ENCODE data around the gene SLC25A42. TPM values are rescaled to one million over a fixed set of nuclear protein-coding genes. Genes with fewer than 3 reads are reported as not detected.
A peak's percentile ranks its signal among the peaks of the same experiment; 100 is the strongest.

Gene SLC25A42
- total and polyA plus RNA-seq, 3 experiments from 2014 or later: 10.4 to 19.3 (median 11.3) TPM

- Mint-ChIP-seq H3K4me3 (peak overlapping the region; percentile 84 to 97 (median 92)), H3K36me3 (peaks cover 0 to 6% (median 2%) of the 10 kb centered on the region in 3 donors), H3K27me3 (no peaks in the 10 kb centered on the region), H3K4me1 (peaks cover 39 to 58% (median 52%) of the 10 kb centered on the region in 3 donors), H3K9me3 (peaks cover 0 to 2% (median 0%) of the 10 kb centered on the region in 5 donors), H3K27ac (peak overlapping the region; percentile 31 to 98 (median 88))
- peak in 3 of 5 donors; percentile 11 to 28 (median 22) for DNase-seq
- no peaks in the 10 kb centered on the region for H3K36me3 ChIP-seq (ENCODE audit: insufficient read depth, low read length)
- POLR2A ChIA-PET: interaction anchor here (0.5 kb wide), 1 partner anchor 231 kb away, joined by 3 read pairs; no protein-coding TSS in a partner anchor
- H3K27ac ChIP-seq (ENCODE audit: low read depth, low read length): peak overlapping the region; percentile 74
- H3K4me1 ChIP-seq (ENCODE audit: insufficient read depth, low read length): peaks cover 31% of the 10 kb centered on the region
- no peaks in the 10 kb centered on the region for H3K9me3 ChIP-seq (ENCODE audit: low read length)
- H3K27me3 ChIP-seq (ENCODE audit: insufficient read depth, low read length, poor library complexity, severe bottlenecking): no peaks in the 10 kb centered on the region
- CTCF ChIA-PET: interaction anchor here (1.0 to 1.5 kb wide), 4 partner anchors 11 to 405 kb away, joined by 3 to 5 read pairs (median 4); no protein-coding TSS in a partner anchor
- peak overlapping the region; percentile 81 for H3K4me3 ChIP-seq (ENCODE audit: low read length)
These were observed 1.3 kb downstream of the SLC25A42 start for GRCh38 chr19:19064811-19065745.

- Histone ChIP-seq H3K4me3 (ENCODE audit: low read length) (no peak overlapping the region), H3K36me3 (ENCODE audit: insufficient read depth, low read length) (no peaks in the 10 kb centered on the region), H3K9me3 (ENCODE audit: low read length) (no peaks in the 10 kb centered on the region), H3K4me1 (ENCODE audit: insufficient read depth, low read length) (peaks cover 31% of the 10 kb centered on the region), H3K27ac (ENCODE audit: low read depth, low read length) (no peak overlapping the region), H3K27me3 (ENCODE audit: insufficient read depth, low read length, poor library complexity, severe bottlenecking) (no peaks in the 10 kb centered on the region)
- peaks cover 43 to 70% (median 58%) of the 10 kb centered on the region in 3 donors for H3K4me1 Mint-ChIP-seq
- ChIA-PET POLR2A (no interaction called here), CTCF (interaction anchor here (0.8 to 3.6 kb wide), 2 partner anchors 13 to 107 kb away, joined by 3 to 19 read pairs; no protein-coding TSS in a partner anchor)
- H3K36me3 Mint-ChIP-seq: peaks cover 0 to 18% (median 5%) of the 10 kb centered on the region in 3 donors
- H3K9me3 Mint-ChIP-seq: peaks cover 0 to 2% (median 0%) of the 10 kb centered on the region in 5 donors
- no peak for DNase-seq
- peak overlapping the region in 7 of 8 donors; percentile 14 to 78 (median 43) for H3K27ac Mint-ChIP-seq
- H3K4me3 Mint-ChIP-seq: peak overlapping the region in 6 of 7 donors; percentile 15 to 72 (median 40)
- no peaks in the 10 kb centered on the region for H3K27me3 Mint-ChIP-seq
These were observed 3.7 kb downstream of the SLC25A42 start for GRCh38 chr19:19067276-19068072.

- no peaks in the 10 kb centered on the region for H3K36me3 ChIP-seq (ENCODE audit: insufficient read depth, low read length)
- peak in 1 of 5 donors; percentile 19 for DNase-seq
- peaks cover 43 to 70% (median 55%) of the 10 kb centered on the region in 3 donors for H3K4me1 Mint-ChIP-seq
- peaks cover 26% of the 10 kb centered on the region for H3K4me1 ChIP-seq (ENCODE audit: insufficient read depth, low read length)
- ChIA-PET CTCF (interaction anchor here (1.2 to 3.6 kb wide), 2 partner anchors 14 to 68 kb away, joined by 3 to 19 read pairs; no protein-coding TSS in a partner anchor), POLR2A (interaction anchor here (0.7 kb wide), 2 partner anchors 51 to 594 kb away, joined by 4 to 6 read pairs; no protein-coding TSS in a partner anchor)
- peaks cover 0 to 28% (median 6%) of the 10 kb centered on the region in 3 donors for H3K36me3 Mint-ChIP-seq
- no peaks in the 10 kb centered on the region for H3K9me3 ChIP-seq (ENCODE audit: low read length)
- H3K4me3 ChIP-seq (ENCODE audit: low read length): no peak overlapping the region
- H3K27me3 ChIP-seq (ENCODE audit: insufficient read depth, low read length, poor library complexity, severe bottlenecking): no peaks in the 10 kb centered on the region
- peaks cover 0 to 2% (median 0%) of the 10 kb centered on the region in 5 donors for H3K9me3 Mint-ChIP-seq
- peak overlapping the region; percentile 22 to 90 (median 73) for H3K27ac Mint-ChIP-seq
- peak overlapping the region; percentile 51 to 70 (median 65) for H3K4me3 Mint-ChIP-seq
- H3K27ac ChIP-seq (ENCODE audit: low read depth, low read length): peak overlapping the region; percentile 28
- no peaks in the 10 kb centered on the region for H3K27me3 Mint-ChIP-seq
These were observed 5.2 kb downstream of the SLC25A42 start for GRCh38 chr19:19068659-19069654.

GRCh38 chr19:19071897-19072296 lies 8.1 kb downstream of the SLC25A42 start:
- Mint-ChIP-seq H3K9me3 (no peaks in the 10 kb centered on the region), H3K36me3 (peaks cover 0 to 45% (median 14%) of the 10 kb centered on the region in 3 donors), H3K27me3 (no peaks in the 10 kb centered on the region), H3K27ac (peak overlapping the region in 1 of 8 donors; percentile 23), H3K4me1 (peaks cover 42 to 60% (median 50%) of the 10 kb centered on the region in 3 donors), H3K4me3 (no peak overlapping the region)
- H3K27ac ChIP-seq (ENCODE audit: low read depth, low read length): no peak overlapping the region
- no peak overlapping the region for H3K4me3 ChIP-seq (ENCODE audit: low read length)
- no peaks in the 10 kb centered on the region for H3K9me3 ChIP-seq (ENCODE audit: low read length)
- ChIA-PET POLR2A (no interaction called here), CTCF (no interaction called here)
- no peaks in the 10 kb centered on the region for H3K36me3 ChIP-seq (ENCODE audit: insufficient read depth, low read length)
- H3K27me3 ChIP-seq (ENCODE audit: insufficient read depth, low read length, poor library complexity, severe bottlenecking): no peaks in the 10 kb centered on the region
- H3K4me1 ChIP-seq (ENCODE audit: insufficient read depth, low read length): peaks cover 16% of the 10 kb centered on the region
- no peak for DNase-seq

- H3K27me3 Mint-ChIP-seq: no peaks in the 10 kb centered on the region
- POLR2A ChIA-PET: interaction anchor here (0.5 to 0.6 kb wide), 2 partner anchors 221 to 914 kb away, joined by 3 read pairs; no protein-coding TSS in a partner anchor
These were observed 10.5 kb downstream of the SLC25A42 start for GRCh38 chr19:19074196-19074882.

GRCh38 chr19:19075126-19075525 lies 11.3 kb downstream of the SLC25A42 start:
- Histone ChIP-seq H3K36me3 (ENCODE audit: insufficient read depth, low read length) (no peaks in the 10 kb centered on the region), H3K4me1 (ENCODE audit: insufficient read depth, low read length) (no peaks in the 10 kb centered on the region), H3K4me3 (ENCODE audit: low read length) (no peak overlapping the region), H3K27ac (ENCODE audit: low read depth, low read length) (no peak overlapping the region), H3K27me3 (ENCODE audit: insufficient read depth, low read length, poor library complexity, severe bottlenecking) (no peaks in the 10 kb centered on the region), H3K9me3 (ENCODE audit: low read length) (no peaks in the 10 kb centered on the region)
- Mint-ChIP-seq H3K27me3 (no peaks in the 10 kb centered on the region), H3K36me3 (peaks cover 3 to 65% (median 16%) of the 10 kb centered on the region in 3 donors), H3K27ac (no peak overlapping the region), H3K4me3 (no peak overlapping the region), H3K9me3 (no peaks in the 10 kb centered on the region), H3K4me1 (peaks cover 39 to 58% (median 49%) of the 10 kb centered on the region in 3 donors)
- POLR2A ChIA-PET: interaction anchor here (0.5 to 0.6 kb wide), 2 partner anchors 220 to 915 kb away, joined by 3 read pairs; no protein-coding TSS in a partner anchor
- DNase-seq: no peak
- CTCF ChIA-PET: no interaction called here

More at GRCh38 chr19:19074196-19074882, 10.5 kb downstream of the SLC25A42 start:
- no peak for DNase-seq
- H3K9me3 Mint-ChIP-seq: no peaks in the 10 kb centered on the region
- H3K36me3 Mint-ChIP-seq: peaks cover 3 to 59% (median 18%) of the 10 kb centered on the region in 3 donors
- CTCF ChIA-PET: no interaction called here
- H3K27ac Mint-ChIP-seq: peak overlapping the region in 1 of 8 donors; percentile 9
- Histone ChIP-seq H3K27me3 (ENCODE audit: insufficient read depth, low read length, poor library complexity, severe bottlenecking) (no peaks in the 10 kb centered on the region), H3K27ac (ENCODE audit: low read depth, low read length) (no peak overlapping the region), H3K36me3 (ENCODE audit: insufficient read depth, low read length) (no peaks in the 10 kb centered on the region), H3K9me3 (ENCODE audit: low read length) (no peaks in the 10 kb centered on the region), H3K4me1 (ENCODE audit: insufficient read depth, low read length) (peaks cover 2% of the 10 kb centered on the region), H3K4me3 (ENCODE audit: low read length) (no peak overlapping the region)
- H3K4me3 Mint-ChIP-seq: no peak overlapping the region
- peaks cover 37 to 57% (median 45%) of the 10 kb centered on the region in 3 donors for H3K4me1 Mint-ChIP-seq
